ENCODE results near the gene IFNGR2.

GRCh38 chr21:33396951-33397350, 6.3 kb upstream of the IFNGR2 start:
- TF ChIP-seq CTCF (conservative IDR thresholded peaks at IDR 0.05 in 1 of 2, IDR thresholded peaks at IDR 0.05 in 1 of 2; ENCODE audit: low read depth in 1 of 2, low read length in 2 of 2): no peak
- no peak for TF ChIP-seq EZH2 (IDR thresholded peaks at IDR 0.05; ENCODE audit: low read length, missing control alignments)
